ENCODE results near the gene BIN2. TPM values are rescaled to one million over a fixed set of nuclear protein-coding genes. Genes with fewer than 3 reads are reported as not detected.
A peak's percentile ranks its signal among the peaks of the same experiment; 100 is the strongest.

Gene BIN2
- total RNA-seq, 4 donors from 2014 or later: 1.7 to 8.3 (median 2.9) TPM

DNA sequence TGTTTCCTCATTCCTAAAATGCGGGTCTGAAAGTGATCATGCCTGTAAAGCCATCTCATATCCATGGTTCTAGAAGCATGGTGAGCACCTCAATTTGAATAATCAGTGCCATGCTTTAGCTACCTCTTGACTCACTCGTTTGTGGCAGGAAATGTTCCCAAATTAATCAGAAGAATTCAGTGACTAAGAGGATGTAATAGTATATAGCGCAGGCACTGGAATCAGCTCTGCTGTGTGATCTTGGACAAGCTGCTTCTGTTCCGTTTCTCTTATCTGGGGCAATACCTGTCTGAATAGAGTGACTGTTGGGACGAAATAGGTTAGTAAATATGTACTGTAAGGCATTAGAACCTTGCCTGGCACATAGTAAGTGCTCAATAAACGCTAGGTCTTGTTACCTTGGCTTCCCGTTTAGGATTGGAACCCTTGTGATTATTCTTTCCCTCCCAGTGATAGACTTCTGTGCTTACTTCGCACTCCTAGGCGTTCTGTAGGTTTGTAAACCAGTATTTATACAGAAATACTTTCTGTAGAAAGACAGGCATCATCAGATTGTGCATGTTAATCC, 52.9 kb downstream of the BIN2 start:
- Histone ChIP-seq H3K36me3 (no peaks in the 10 kb centered on the region), H3K27ac (replicated peaks in 1 of 4) (peak overlapping the region in 3 of 4 donors; percentile 42 to 69 (median 63)), H3K4me3 (peak overlapping the region; percentile 76 to 81 (median 77)), H3K9me3 (no peaks in the 10 kb centered on the region), H3K4me1 (peaks cover 0 to 23% (median 21%) of the 10 kb centered on the region in 4 donors), H3K27me3 (peaks cover 0 to 47% (median 6%) of the 10 kb centered on the region in 4 donors)
- TF ChIP-seq, protein P1, sequence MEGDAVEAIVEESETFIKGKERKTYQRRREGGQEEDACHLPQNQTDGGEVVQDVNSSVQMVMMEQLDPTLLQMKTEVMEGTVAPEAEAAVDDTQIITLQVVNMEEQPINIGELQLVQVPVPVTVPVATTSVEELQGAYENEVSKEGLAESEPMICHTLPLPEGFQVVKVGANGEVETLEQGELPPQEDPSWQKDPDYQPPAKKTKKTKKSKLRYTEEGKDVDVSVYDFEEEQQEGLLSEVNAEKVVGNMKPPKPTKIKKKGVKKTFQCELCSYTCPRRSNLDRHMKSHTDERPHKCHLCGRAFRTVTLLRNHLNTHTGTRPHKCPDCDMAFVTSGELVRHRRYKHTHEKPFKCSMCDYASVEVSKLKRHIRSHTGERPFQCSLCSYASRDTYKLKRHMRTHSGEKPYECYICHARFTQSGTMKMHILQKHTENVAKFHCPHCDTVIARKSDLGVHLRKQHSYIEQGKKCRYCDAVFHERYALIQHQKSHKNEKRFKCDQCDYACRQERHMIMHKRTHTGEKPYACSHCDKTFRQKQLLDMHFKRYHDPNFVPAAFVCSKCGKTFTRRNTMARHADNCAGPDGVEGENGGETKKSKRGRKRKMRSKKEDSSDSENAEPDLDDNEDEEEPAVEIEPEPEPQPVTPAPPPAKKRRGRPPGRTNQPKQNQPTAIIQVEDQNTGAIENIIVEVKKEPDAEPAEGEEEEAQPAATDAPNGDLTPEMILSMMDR (IDR thresholded peaks at IDR 0.05): no peak
- no peak for TF ChIP-seq POLR2AphosphoS5 (IDR thresholded peaks at IDR 0.05)
- TF ChIP-seq POLR2A (IDR thresholded peaks at IDR 0.05; ENCODE audit: low read depth): no peak
- TF ChIP-seq EP300 (IDR thresholded peaks at IDR 0.05): no peak
- 57% methylated on average over 9 of the region's 9 CpGs for WGBS
- intact Hi-C loops (cut with DNase I): no loop called here
- no peak for DNase-seq (ENCODE audit: extremely low spot score)

DNA sequence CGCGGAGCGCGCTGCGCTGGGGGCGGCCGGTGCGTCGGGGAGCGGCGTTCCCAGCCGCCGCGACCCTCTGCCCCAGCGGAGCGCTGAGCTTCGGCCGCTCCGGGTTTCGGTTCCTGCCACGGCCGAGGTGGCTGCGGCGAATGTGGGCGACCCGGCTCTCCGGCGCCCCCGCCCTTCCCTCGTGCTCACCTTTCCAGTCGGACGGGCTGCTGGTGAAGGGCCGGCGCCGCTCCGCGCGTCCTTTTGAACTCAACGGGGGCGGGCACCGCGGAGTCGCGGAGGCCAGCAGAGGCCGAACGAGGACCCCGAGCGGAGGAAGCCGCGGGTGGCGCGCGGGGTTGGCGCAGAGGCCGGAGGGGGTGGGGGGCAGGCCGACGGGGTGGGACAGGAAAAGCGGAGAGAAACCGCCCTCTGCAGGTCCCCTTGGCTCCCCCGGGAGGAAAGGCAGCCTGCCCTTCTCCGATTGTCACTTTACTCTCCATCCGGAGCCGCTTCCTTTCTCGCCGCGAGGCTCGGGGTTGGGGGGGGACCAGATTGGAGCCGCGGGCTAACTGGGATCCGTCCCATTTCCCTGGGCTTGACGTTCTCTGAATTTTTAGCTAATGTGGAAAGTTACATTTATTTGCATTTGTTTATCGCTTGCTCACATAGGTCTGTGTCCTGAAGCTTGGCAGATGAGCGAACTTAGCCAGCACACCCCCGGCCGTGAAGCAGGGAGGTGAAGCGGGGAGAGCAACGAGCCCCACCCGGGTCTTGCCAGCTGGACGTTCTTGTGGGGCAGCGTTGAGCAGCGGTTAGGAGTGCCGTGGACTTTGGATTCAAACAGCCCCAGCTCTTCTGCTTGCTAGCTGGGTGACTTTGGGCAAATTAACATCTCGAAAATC, 53.7 kb downstream of the BIN2 start, which contains the start of gene SMAGP:
SMAGP (minus strand) TSS at position 349 of the 884 bp plus-strand sequence. CDS start 1,137 bp downstream, outside the sequence.
- no peak for DNase-seq (ENCODE audit: extremely low spot score)
- H3K27ac ChIP-seq (replicated peaks in 1 of 4): peak within 1 kb of the TSS; percentile 42 to 69 (median 63)
- WGBS: under 1% methylated on average over 25 of the region's 83 CpGs

DNA sequence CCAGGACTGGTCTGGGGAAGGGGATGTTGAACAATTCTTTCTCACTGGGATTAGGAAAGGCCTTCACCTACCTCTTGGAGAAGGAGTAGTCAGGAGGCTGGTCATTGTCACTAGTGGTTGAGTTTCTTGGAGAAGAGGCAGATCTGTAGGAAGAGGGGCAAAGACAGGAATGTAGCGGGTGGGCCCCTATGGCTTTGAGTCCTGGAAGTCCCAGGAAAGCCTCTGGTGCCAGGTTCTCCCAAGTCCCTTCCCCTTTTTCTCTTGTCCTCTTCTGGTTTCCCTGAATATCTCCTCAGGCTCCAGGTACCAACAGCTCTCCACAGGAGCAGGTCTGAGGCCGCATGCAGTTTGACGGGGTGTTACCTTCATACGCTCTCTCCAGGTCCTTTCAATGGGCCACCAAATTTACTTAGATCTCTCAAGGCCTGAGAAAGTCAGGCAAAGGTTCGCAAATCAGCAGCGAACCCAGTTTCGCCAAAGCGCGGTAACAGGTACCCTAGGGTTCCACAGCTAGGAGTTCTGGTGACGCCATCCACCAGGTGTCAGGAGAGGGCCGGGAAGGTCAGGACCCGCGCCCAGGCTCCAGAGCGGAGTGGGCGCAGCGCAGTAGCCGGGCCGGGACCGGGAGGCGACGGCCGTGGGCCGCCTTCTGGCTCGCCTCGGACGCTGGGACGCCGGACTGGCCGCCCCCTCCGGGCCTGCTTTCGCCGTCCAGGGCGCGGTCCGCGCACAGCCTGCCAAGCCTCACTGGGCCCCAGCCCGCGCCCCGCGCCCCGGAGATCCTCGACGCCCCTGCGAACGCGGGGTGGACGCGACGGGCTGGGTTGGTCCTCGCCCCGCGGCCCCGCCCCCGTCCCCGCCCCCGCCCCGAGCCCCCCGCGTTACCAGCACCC, 54.6 kb downstream of the BIN2 start:
- peaks cover 0 to 23% (median 21%) of the 10 kb centered on the region in 4 donors for H3K4me1 ChIP-seq
- TF ChIP-seq POLR2AphosphoS5 (IDR thresholded peaks at IDR 0.05) (no peak), EP300 (IDR thresholded peaks at IDR 0.05) (no peak), POLR2A (IDR thresholded peaks at IDR 0.05; ENCODE audit: low read depth) (no peak)
- TF ChIP-seq, protein P1 (IDR thresholded peaks at IDR 0.05): peak in 2 of 3 experiments; percentile 16 to 25
- intact Hi-C loops (cut with DNase I): loop anchor here (5.0 kb wide), 1 partner anchor 73 kb away; no protein-coding TSS in a partner anchor
- H3K36me3 ChIP-seq: no peaks in the 10 kb centered on the region
- no peak for DNase-seq (ENCODE audit: extremely low spot score)
- H3K27me3 ChIP-seq: peaks cover 0 to 46% (median 6%) of the 10 kb centered on the region in 4 donors
- 85% methylated on average over 4 of the region's 59 CpGs for WGBS
- H3K4me3 ChIP-seq: peak overlapping the region; percentile 76 to 81 (median 77)
- H3K9me3 ChIP-seq: no peaks in the 10 kb centered on the region
- H3K27ac ChIP-seq (replicated peaks in 1 of 4): peak overlapping the region; percentile 42 to 69 (median 63)

More for the DNA sequence above, 53.7 kb downstream of the BIN2 start, which contains the start of gene SMAGP:
- peak within 1 kb of the TSS; percentile 76 to 81 (median 77) for H3K4me3 ChIP-seq
- intact Hi-C loops (cut with DNase I): no loop called here
- H3K36me3 ChIP-seq: no peaks in the 10 kb centered on the region
- TF ChIP-seq POLR2A (IDR thresholded peaks at IDR 0.05; ENCODE audit: low read depth) (no peak), EP300 (IDR thresholded peaks at IDR 0.05) (no peak), POLR2AphosphoS5 (IDR thresholded peaks at IDR 0.05) (no peak)
- TF ChIP-seq, protein P1 (IDR thresholded peaks at IDR 0.05): no peak
- peaks cover 0 to 47% (median 6%) of the 10 kb centered on the region in 4 donors for H3K27me3 ChIP-seq
- no peaks in the 10 kb centered on the region for H3K9me3 ChIP-seq
- peaks cover 0 to 23% (median 21%) of the 10 kb centered on the region in 4 donors for H3K4me1 ChIP-seq

DNA sequence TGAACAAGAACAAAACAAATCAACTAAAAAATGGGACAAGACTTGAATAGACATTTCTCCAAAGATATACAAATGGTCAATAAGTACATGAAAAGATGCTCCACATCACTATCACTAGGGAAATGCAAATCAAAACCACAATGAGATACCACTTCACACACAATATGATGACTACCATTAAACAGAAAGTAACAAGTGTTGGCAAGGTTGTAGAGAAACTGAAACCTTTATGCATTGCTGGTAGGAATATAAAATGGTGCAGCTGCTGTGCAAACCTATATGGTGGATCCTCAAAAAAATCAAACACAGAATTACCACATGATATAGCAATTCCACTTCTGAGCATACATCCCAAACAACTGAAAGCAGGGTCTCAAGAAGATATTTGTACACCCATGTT, 59.0 kb downstream of the BIN2 start:
- Histone ChIP-seq H3K9me3 (no peaks in the 10 kb centered on the region), H3K36me3 (no peaks in the 10 kb centered on the region), H3K27ac (replicated peaks in 1 of 4) (no peak overlapping the region), H3K4me1 (peaks cover 0 to 10% (median 7%) of the 10 kb centered on the region in 4 donors), H3K27me3 (peaks cover 0 to 11% (median 0%) of the 10 kb centered on the region in 4 donors), H3K4me3 (no peak overlapping the region)
- TF ChIP-seq EP300 (IDR thresholded peaks at IDR 0.05): no peak
- TF ChIP-seq POLR2A (IDR thresholded peaks at IDR 0.05; ENCODE audit: low read depth): no peak
- TF ChIP-seq, protein P1 (IDR thresholded peaks at IDR 0.05): no peak
- no peak for TF ChIP-seq POLR2AphosphoS5 (IDR thresholded peaks at IDR 0.05)
- no peak for DNase-seq (ENCODE audit: extremely low spot score)
- intact Hi-C loops (cut with DNase I): loop anchor here (5.0 kb wide), 1 partner anchor 77 kb away; no protein-coding TSS in a partner anchor
